H9 (cell line): Measurements from ENCODE around the gene FBXO39. TPM values are rescaled to one million over a fixed set of nuclear protein-coding genes. Genes with fewer than 3 reads are reported as not detected.

Experiments used
- DNase-seq: peaks from one replicate; pipeline ENCODE4 v3.0.0-alpha.2; 2017
- H2AFZ ChIP-seq: one replicate; pipeline ENCODE4 v1.6.1; 2013; ENCODE audit warnings: mild to moderate bottlenecking, low read length, control low read depth, moderate library complexity
- H2AK5ac ChIP-seq: 2 replicates; pipeline ENCODE4 v1.6.1; 2013; ENCODE audit warnings: low read length, control low read depth, mixed read lengths; ENCODE audit not compliant: insufficient read length
- H2BK120ac ChIP-seq: one replicate; pipeline ENCODE4 v1.6.1; 2013; ENCODE audit warnings: low read depth, mild to moderate bottlenecking, low read length, control low read depth, inconsistent platforms; ENCODE audit not compliant: poor library complexity, severe bottlenecking
- H2BK12ac ChIP-seq: 2 replicates; pipeline ENCODE4 v1.6.1; 2013; ENCODE audit warnings: low read length, control low read depth, mixed read lengths, low read depth; ENCODE audit not compliant: insufficient read length
- H2BK15ac ChIP-seq: 2 replicates; pipeline ENCODE4 v1.6.1; 2013; ENCODE audit warnings: low read depth, low read length, control low read depth
- H2BK20ac ChIP-seq: one replicate; pipeline ENCODE4 v1.6.1; 2013; ENCODE audit warnings: low read depth, mild to moderate bottlenecking, low read length, control low read depth, inconsistent platforms; ENCODE audit not compliant: poor library complexity, severe bottlenecking
- H2BK5ac ChIP-seq: 2 replicates; pipeline ENCODE4 v1.6.1; 2013; ENCODE audit warnings: low read length, control low read depth, mixed read lengths; ENCODE audit not compliant: insufficient read length
- H3K14ac ChIP-seq: 2 replicates; pipeline ENCODE4 v1.6.1; 2013; ENCODE audit warnings: low read length, control low read depth; ENCODE audit not compliant: insufficient read depth
- H3K18ac ChIP-seq: 2 replicates; pipeline ENCODE4 v1.6.1; 2013; ENCODE audit warnings: low read depth, mild to moderate bottlenecking, mixed read lengths, low read length, control low read depth; ENCODE audit not compliant: insufficient read length
- H3K23ac ChIP-seq: 2 replicates; pipeline ENCODE4 v1.6.1; 2013; ENCODE audit warnings: low read length, control low read depth, mixed read lengths, low read depth; ENCODE audit not compliant: insufficient read length
- H3K23me2 ChIP-seq: 2 replicates; pipeline ENCODE4 v1.6.1; 2013; ENCODE audit warnings: low read depth, mild to moderate bottlenecking, mixed read lengths, low read length, control low read depth; ENCODE audit not compliant: insufficient read length, poor library complexity, severe bottlenecking
- H3K27ac ChIP-seq: 2 replicates; pipeline ENCODE4 v1.5.1; 2013; ENCODE audit warnings: low read length, control low read depth, mixed read lengths, low read depth; ENCODE audit not compliant: insufficient read length
- H3K27me3 ChIP-seq: 2 replicates; pipeline ENCODE4 v1.6.1; 2013; ENCODE audit warnings: low read length, control low read depth, inconsistent platforms; ENCODE audit not compliant: insufficient read depth
- H3K4ac ChIP-seq: 2 replicates; pipeline ENCODE4 v1.6.1; 2013; ENCODE audit warnings: low read depth, mild to moderate bottlenecking, control low read depth, inconsistent platforms, low read length, moderate library complexity
- H3K4me1 ChIP-seq: 2 replicates; pipeline ENCODE4 v1.6.1; 2013; ENCODE audit warnings: low read length, control low read depth, inconsistent platforms; ENCODE audit not compliant: insufficient read depth
- H3K4me2 ChIP-seq: 2 replicates; pipeline ENCODE4 v1.6.1; 2013; ENCODE audit warnings: low read length, control low read depth, mixed read lengths; ENCODE audit not compliant: insufficient read length, insufficient read depth
- H3K56ac ChIP-seq: 2 replicates; pipeline ENCODE4 v1.6.1; 2013; ENCODE audit warnings: low read depth, mild to moderate bottlenecking, mixed read lengths, low read length, control low read depth; ENCODE audit not compliant: insufficient read length
- H3K79me1 ChIP-seq: 2 replicates; pipeline ENCODE4 v1.6.1; 2013; ENCODE audit warnings: low read depth, mild to moderate bottlenecking, moderate library complexity, low read length, control low read depth, inconsistent platforms; ENCODE audit not compliant: insufficient read depth, poor library complexity, severe bottlenecking
- H3K79me2 ChIP-seq: 2 replicates; pipeline ENCODE4 v1.6.1; 2013; ENCODE audit warnings: low read length, control low read depth, inconsistent platforms; ENCODE audit not compliant: insufficient read depth
- H3K9ac ChIP-seq: 2 replicates; pipeline ENCODE4 v1.6.1; 2013; ENCODE audit warnings: low read length, control low read depth, mixed read lengths; ENCODE audit not compliant: insufficient read length; ENCODE audit errors: extremely low read depth
- H3K9me3 ChIP-seq: one replicate; pipeline ENCODE4 v1.6.1; 2013; ENCODE audit warnings: low read depth, low read length, inconsistent platforms; ENCODE audit not compliant: control insufficient read depth
- H3T11ph ChIP-seq: one replicate; pipeline ENCODE4 v1.6.1; 2013; ENCODE audit warnings: mild to moderate bottlenecking, low read length, control low read depth, inconsistent platforms
- H4K20me1 ChIP-seq: one replicate; pipeline ENCODE4 v1.6.1; 2013; ENCODE audit not compliant: control insufficient read depth, insufficient read length, insufficient read depth
- H4K5ac ChIP-seq: 2 replicates; pipeline ENCODE4 v1.6.1; 2013; ENCODE audit warnings: low read depth, mild to moderate bottlenecking, mixed read lengths, low read length, control low read depth; ENCODE audit not compliant: insufficient read length
- H4K8ac ChIP-seq: replicated peaks from 2 replicates; pipeline ENCODE4 v1.6.1; 2013; ENCODE audit warnings: low read length, control low read depth, mixed read lengths, low read depth; ENCODE audit not compliant: insufficient read length
- H4K91ac ChIP-seq: 2 replicates; pipeline ENCODE4 v1.6.1; 2013; ENCODE audit warnings: low read depth, mild to moderate bottlenecking, moderate library complexity, mixed read lengths, low read length, control low read depth; ENCODE audit not compliant: insufficient read length
- H3K27ac Mint-ChIP-seq, 3 experiments: 2 replicates in 2 of 3; 3 replicates in 1 of 3; pipeline ENCODE4 v1.8.0; 2020 to 2021; ENCODE audit warnings: mixed read lengths in 3 of 3, mild to moderate bottlenecking in 1 of 3, moderate library complexity in 1 of 3
- H3K27me3 Mint-ChIP-seq: 2 replicates; pipeline ENCODE4 v1.8.0; 2021; ENCODE audit warnings: low read depth, mild to moderate bottlenecking, moderate library complexity, mixed read lengths
- H3K36me3 Mint-ChIP-seq, 3 experiments: 2 replicates in 2 of 3; 3 replicates in 1 of 3; pipeline ENCODE4 v1.8.0; 2020 to 2021; ENCODE audit warnings: low read depth in 3 of 3, mixed read lengths in 3 of 3; ENCODE audit not compliant: insufficient read depth in 1 of 3
- H3K4me1 Mint-ChIP-seq, 2 experiments: 2 replicates each; pipeline ENCODE4 v1.8.0; 2020; ENCODE audit warnings: mixed read lengths in 2 of 2
- H3K4me3 Mint-ChIP-seq, 2 experiments: 2 replicates in 1 of 2; 3 replicates in 1 of 2; pipeline ENCODE4 v1.8.0; 2020 to 2021; ENCODE audit warnings: mild to moderate bottlenecking in 2 of 2, mixed read lengths in 2 of 2, moderate library complexity in 1 of 2
- H3K9me3 Mint-ChIP-seq, 2 experiments: 2 replicates in 1 of 2; 3 replicates in 1 of 2; pipeline ENCODE4 v1.8.0; 2020; ENCODE audit warnings: mild to moderate bottlenecking in 2 of 2, mixed read lengths in 2 of 2, moderate library complexity in 1 of 2
- CTCF ChIP-seq: fragments of 200-600 bp; sonication (generic); conservative IDR thresholded peaks from 3 replicates; pipeline ENCODE4 v1.8.0; 2021; ENCODE audit warnings: antibody characterized with exemption, mild to moderate bottlenecking
- WGBS: extraction: QIAGEN DNeasy Blood & Tissue Kit; methylation state at CpG from one replicate; pipeline ENCODE4 v1.1.7; 2013; ENCODE audit warnings: missing lambda C conversion rate, low lambda C conversion rate, mixed read lengths; ENCODE audit not compliant: insufficient read length; ENCODE audit errors: extremely low coverage; 5-methylcytosine and 5-hydroxymethylcytosine counted together
- total RNA-seq: library from RNA; stranded (reverse); gene quantifications from 2 replicates; pipeline ENCODE4 v1.2.1, GENCODE V29; 2021

Gene FBXO39
- total RNA-seq, 1 experiment from 2014 or later, result not detected

GRCh38 chr17:6830383-6830986, 54.5 kb downstream of the FBXO39 start:
- H3K4me3 Mint-ChIP-seq, result no peak overlapping the region
- Histone ChIP-seq H3K9ac (no peak overlapping the region), H3K23me2 (peaks cover 5% of the 10 kb centered on the region), H3K79me1 (no peaks in the 10 kb centered on the region), H2BK12ac (no peak overlapping the region), H3K27ac (no peak overlapping the region), H3K27me3 (peaks cover 4% of the 10 kb centered on the region; the same call in 1 of the 2 replicates), H3T11ph (no peak overlapping the region), H3K56ac (no peak overlapping the region), H2BK15ac (no peak overlapping the region), H4K91ac (no peak overlapping the region), H3K4me1 (no peaks in the 10 kb centered on the region), H2AK5ac (no peak overlapping the region), H2BK5ac (no peak overlapping the region), H3K4me2 (no peak overlapping the region), H4K20me1 (no peaks in the 10 kb centered on the region), H3K23ac (no peak overlapping the region), H4K5ac (no peak overlapping the region), H3K14ac (no peak overlapping the region), H2AFZ (no peak overlapping the region), H2BK20ac (no peak overlapping the region), H3K4ac (no peak overlapping the region), H3K9me3 (no peaks in the 10 kb centered on the region), H3K79me2 (no peaks in the 10 kb centered on the region), H2BK120ac (no peak overlapping the region), H3K18ac (no peak overlapping the region), H4K8ac (no peak overlapping the region)
- H3K9me3 Mint-ChIP-seq, result no peaks in the 10 kb centered on the region
- WGBS, result no CpG with 5 or more reads among the region's 7 CpGs
- H3K27ac Mint-ChIP-seq, result no peak overlapping the region
- H3K36me3 Mint-ChIP-seq, result no peaks in the 10 kb centered on the region
- H3K4me1 Mint-ChIP-seq, result peaks cover 3% of the 10 kb centered on the region in 2 experiments; a peak in 1 of 4 replicates
- no peak for TF ChIP-seq CTCF
- peaks cover 61% of the 10 kb centered on the region for H3K27me3 Mint-ChIP-seq
- no peak for DNase-seq
